Stomach (tissue), 9 donors: ENCODE measurements around the gene ASPG. TPM values are rescaled to one million over a fixed set of nuclear protein-coding genes. Genes with fewer than 3 reads are reported as not detected.

Experiments used
- DNase-seq, 2 donors: peaks; one replicate each; pipeline versions ENCODE4 v3.0.0 to v3.0.0-alpha.2; 2013 to 2019
- H3K27ac ChIP-seq, 5 donors: fragments of 200-600 bp in 4 of 5; sonication (generic) in 4 of 5; one replicate each; pipeline ENCODE4 v1.5.1; 2013 to 2019; ENCODE audit warnings: mild to moderate bottlenecking in 1 of 5, moderate library complexity in 1 of 5
- H3K27me3 ChIP-seq, 3 donors: fragments of 200-600 bp; sonication (generic); one replicate each; pipeline ENCODE4 v1.5.1; 2017 to 2019; ENCODE audit warnings: mixed run types in 1 of 3
- H3K36me3 ChIP-seq, 4 donors: fragments of 200-600 bp; sonication (generic); 1 replicate in 3 of 4; 2 replicates in 1 of 4; pipeline ENCODE4 v1.5.1; 2016 to 2019
- H3K4me1 ChIP-seq, 4 donors: fragments of 200-600 bp; sonication (generic); one replicate each; pipeline ENCODE4 v1.5.1; 2016 to 2019
- H3K4me3 ChIP-seq, 4 donors: fragments of 200-600 bp; sonication (generic) in 3 of 4; one replicate each; pipeline ENCODE4 v1.5.1; 2016 to 2019; ENCODE audit warnings: mild to moderate bottlenecking in 1 of 4
- H3K9me3 ChIP-seq, 4 donors: fragments of 200-600 bp; sonication (generic); one replicate each; pipeline ENCODE4 v1.5.1; 2016 to 2019
- CTCF ChIP-seq, 7 experiments: fragments of 450-650 bp in 4 of 7; fragments of 200-600 bp in 3 of 7; sonication (generic) in 3 of 7; IDR thresholded peaks; one replicate each; pipeline ENCODE4 v1.5.1; 2016 to 2019; ENCODE audit warnings: antibody characterized with exemption in 7 of 7, control low read depth in 2 of 7, mild to moderate bottlenecking in 1 of 7
- EP300 ChIP-seq: sonication (generic); formaldehyde crosslinking; IDR thresholded peaks from one replicate; pipeline ENCODE4 v1.6.1; 2017; ENCODE audit warnings: antibody characterized with exemption
- POLR2A ChIP-seq, 4 donors: fragments of 450-650 bp; IDR thresholded peaks; one replicate each; pipeline ENCODE4 v1.6.1; 2016; ENCODE audit warnings: antibody characterized with exemption in 4 of 4, control low read depth in 2 of 4, mild to moderate bottlenecking in 1 of 4, moderate library complexity in 1 of 4
- POLR2AphosphoS5 ChIP-seq, 3 donors: sonication (generic); formaldehyde crosslinking; IDR thresholded peaks; one replicate each; pipeline ENCODE4 v1.6.1; 2016; ENCODE audit warnings: antibody characterized with exemption in 3 of 3
- WGBS, 5 donors: extraction: QIAGEN DNeasy Blood & Tissue Kit in 3 of 5; methylation state at CpG; one replicate each; pipeline versions ENCODE4 v1.1.5 to v1.1.7; 2013 to 2018; 5-methylcytosine and 5-hydroxymethylcytosine counted together
- intact Hi-C: fragments of 100-400 bp; cut with DNase I; formaldehyde crosslinking; loops from one replicate; pipeline ENCODE4 v1.15.1; 2023; ENCODE audit warnings: low total_unique reads
- polyA plus RNA-seq, 3 donors: library from polyadenylated mRNA; stranded (reverse); fragments of 200-250 nt; gene quantifications; one replicate each; pipeline ENCODE4 v1.2.3, GENCODE V29; 2013
- total RNA-seq, 5 donors: library from RNA; depleted of rRNA; stranded (reverse); fragments of >200 nt; gene quantifications; one replicate each; pipeline versions ENCODE4 v1.1.0 to v1.2.3, GENCODE V29; 2014 to 2016
- donor health status: healthy with polysubstance abuse.
- donor health status: Bipolar disorder and iron deficiency.
- donor health status: healthy.

ASPG gene
- total and polyA plus RNA-seq, 8 donors = 0.12 to 10.7 (median 4.4) TPM; not detected in 1

GRCh38 chr14:104085889-104086201 is 345 bp downstream of the ASPG start:
- TF ChIP-seq EP300 (no peak), CTCF (IDR thresholded peaks at IDR 0.05) (no peak), POLR2AphosphoS5 (IDR thresholded peaks at IDR 0.05) (no peak), POLR2A (IDR thresholded peaks at IDR 0.05) (no peak)
- Histone ChIP-seq H3K4me1 (peaks cover 19 to 70% (median 66%) of the 10 kb centered on the region in 4 donors), H3K4me3 (peak overlapping the region; percentile 15 to 38 (median 29)), H3K9me3 (no peaks in the 10 kb centered on the region), H3K36me3 (no peaks in the 10 kb centered on the region), H3K27me3 (peaks cover 0 to 48% (median 17%) of the 10 kb centered on the region in 3 donors), H3K27ac (no peak overlapping the region)
- WGBS, 5 donors = 36 to 63% (median 51%) methylated on average over 5 to 29 of the region's 29 CpGs; no CpG with 5 or more reads in 1 of the 5 donors
- intact Hi-C loops = no loop called here
- no peak for DNase-seq

GRCh38 chr14:104086210-104086660 is 735 bp downstream of the ASPG start:
- peaks cover 0 to 48% (median 17%) of the 10 kb centered on the region in 3 donors for H3K27me3 ChIP-seq
- intact Hi-C loops = no loop called here
- WGBS, 5 donors = 76 to 92% (median 85%) methylated on average over 7 to 13 of the region's 13 CpGs
- H3K27ac ChIP-seq = no peak overlapping the region
- peak overlapping the region in 1 of 4 donors; percentile 38 for H3K4me3 ChIP-seq
- TF ChIP-seq EP300 (no peak), POLR2A (IDR thresholded peaks at IDR 0.05) (no peak), POLR2AphosphoS5 (IDR thresholded peaks at IDR 0.05) (no peak), CTCF (IDR thresholded peaks at IDR 0.05) (no peak)
- peak in 1 of 2 donors; percentile 7 for DNase-seq
- peaks cover 15 to 70% (median 64%) of the 10 kb centered on the region in 4 donors for H3K4me1 ChIP-seq
- H3K9me3 ChIP-seq = no peaks in the 10 kb centered on the region
- H3K36me3 ChIP-seq = no peaks in the 10 kb centered on the region

- Histone ChIP-seq H3K4me1 (peaks cover 8 to 63% (median 59%) of the 10 kb centered on the region in 4 donors), H3K27me3 (peaks cover 0 to 48% (median 17%) of the 10 kb centered on the region in 3 donors), H3K9me3 (no peaks in the 10 kb centered on the region), H3K27ac (no peak overlapping the region), H3K36me3 (no peaks in the 10 kb centered on the region), H3K4me3 (no peak overlapping the region)
- TF ChIP-seq POLR2A (IDR thresholded peaks at IDR 0.05) (no peak), CTCF (IDR thresholded peaks at IDR 0.05) (no peak), POLR2AphosphoS5 (IDR thresholded peaks at IDR 0.05) (no peak), EP300 (no peak)
- peak; percentile 19 to 30 for DNase-seq
- 81 to 83% (median 82%) methylated on average over 14 to 16 of the region's 16 CpGs for WGBS, 5 donors
- intact Hi-C loops = no loop called here
Observed at GRCh38 chr14:104086661-104087461, 1.4 kb downstream of the ASPG start.

GRCh38 chr14:104087505-104087904 is 2.0 kb downstream of the ASPG start:
- Histone ChIP-seq H3K27ac (peak overlapping the region in 1 of 5 donors; percentile 46), H3K4me1 (peaks cover 5 to 57% (median 52%) of the 10 kb centered on the region in 4 donors), H3K36me3 (no peaks in the 10 kb centered on the region), H3K9me3 (no peaks in the 10 kb centered on the region), H3K27me3 (peaks cover 0 to 48% (median 17%) of the 10 kb centered on the region in 3 donors), H3K4me3 (no peak overlapping the region)
- intact Hi-C loops = no loop called here
- 80 to 92% (median 91%) methylated on average over 12 to 17 of the region's 17 CpGs for WGBS, 5 donors
- TF ChIP-seq CTCF (IDR thresholded peaks at IDR 0.05) = no peak
- TF ChIP-seq POLR2A (IDR thresholded peaks at IDR 0.05) = no peak
- TF ChIP-seq POLR2AphosphoS5 (IDR thresholded peaks at IDR 0.05) = no peak
- peak in 1 of 2 donors; percentile 6 for DNase-seq
